GM10248 (cell line): ENCODE data around the gene PLPP2.

Source experiments
- CTCF ChIA-PET: fragments of 300-600 bp; sonication (Branson Sonifier 250); formaldehyde crosslinking; extraction: SDS; loops from one replicate; lab custom pipeline; 2021; ENCODE audit warnings: antibody characterized with exemption; lab: Yijun Ruan, JAX
- POLR2A ChIA-PET: fragments of 350-650 bp; sonication (Branson Sonifier 250); formaldehyde crosslinking; extraction: SDS; loops from one replicate; lab custom pipeline; 2020; ENCODE audit warnings: antibody characterized with exemption; lab: Yijun Ruan, JAX
- DNase-seq: peaks from one replicate; pipeline ENCODE4 v3.0.0; 2012; ENCODE audit errors: extremely low spot score
- TF ChIP-seq, protein P1 (sequence below): IDR thresholded peaks from 2 replicates; pipeline ENCODE4 v1.5.1; 2012; ENCODE audit warnings: mild to moderate bottlenecking, low read depth; ENCODE audit errors: extremely low read depth, missing control alignments, control extremely low read depth

Gene PLPP2

DNA sequence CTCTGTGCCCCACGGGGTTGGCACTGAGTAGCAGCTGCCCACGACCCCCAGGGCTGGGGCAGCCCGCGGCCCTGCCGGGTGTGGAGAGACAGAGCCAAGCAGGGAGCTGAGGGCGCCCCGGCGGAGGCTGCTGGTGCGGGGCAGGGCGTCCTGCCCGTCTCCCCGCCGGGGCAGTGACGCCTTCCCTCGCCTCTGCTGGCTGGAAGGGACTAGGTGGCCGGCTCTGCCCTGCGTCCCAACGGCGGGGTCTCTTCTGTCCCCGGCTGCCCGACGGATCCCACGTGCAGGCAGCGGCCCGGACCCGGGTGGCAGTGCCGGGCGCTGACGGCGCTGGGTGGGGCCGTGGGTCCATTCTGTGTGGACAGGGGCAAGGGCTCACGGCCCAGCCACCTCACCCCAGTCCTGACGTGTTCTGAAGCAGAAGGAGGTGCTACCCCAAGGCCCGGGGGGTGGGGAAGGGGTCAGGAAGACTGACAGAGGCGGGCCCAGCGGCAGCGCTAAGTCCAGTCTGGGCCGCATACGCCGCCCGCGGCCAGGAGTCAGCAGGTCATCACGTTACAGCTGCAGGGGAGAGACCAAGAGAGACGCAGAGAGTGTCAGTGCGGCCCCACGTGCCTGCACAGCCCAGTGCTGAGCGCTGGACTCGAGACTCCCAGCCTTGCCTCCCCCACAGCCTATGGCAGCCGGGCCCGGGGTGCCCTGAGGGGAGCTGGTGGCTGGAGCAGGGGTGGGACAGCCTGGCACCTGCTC, 15.1 kb upstream of the PLPP2 start:
- CTCF ChIA-PET: no interaction called here
- TF ChIP-seq, protein P1, sequence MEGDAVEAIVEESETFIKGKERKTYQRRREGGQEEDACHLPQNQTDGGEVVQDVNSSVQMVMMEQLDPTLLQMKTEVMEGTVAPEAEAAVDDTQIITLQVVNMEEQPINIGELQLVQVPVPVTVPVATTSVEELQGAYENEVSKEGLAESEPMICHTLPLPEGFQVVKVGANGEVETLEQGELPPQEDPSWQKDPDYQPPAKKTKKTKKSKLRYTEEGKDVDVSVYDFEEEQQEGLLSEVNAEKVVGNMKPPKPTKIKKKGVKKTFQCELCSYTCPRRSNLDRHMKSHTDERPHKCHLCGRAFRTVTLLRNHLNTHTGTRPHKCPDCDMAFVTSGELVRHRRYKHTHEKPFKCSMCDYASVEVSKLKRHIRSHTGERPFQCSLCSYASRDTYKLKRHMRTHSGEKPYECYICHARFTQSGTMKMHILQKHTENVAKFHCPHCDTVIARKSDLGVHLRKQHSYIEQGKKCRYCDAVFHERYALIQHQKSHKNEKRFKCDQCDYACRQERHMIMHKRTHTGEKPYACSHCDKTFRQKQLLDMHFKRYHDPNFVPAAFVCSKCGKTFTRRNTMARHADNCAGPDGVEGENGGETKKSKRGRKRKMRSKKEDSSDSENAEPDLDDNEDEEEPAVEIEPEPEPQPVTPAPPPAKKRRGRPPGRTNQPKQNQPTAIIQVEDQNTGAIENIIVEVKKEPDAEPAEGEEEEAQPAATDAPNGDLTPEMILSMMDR: no peak
- DNase-seq: no peak
- POLR2A ChIA-PET: no interaction called here

DNA sequence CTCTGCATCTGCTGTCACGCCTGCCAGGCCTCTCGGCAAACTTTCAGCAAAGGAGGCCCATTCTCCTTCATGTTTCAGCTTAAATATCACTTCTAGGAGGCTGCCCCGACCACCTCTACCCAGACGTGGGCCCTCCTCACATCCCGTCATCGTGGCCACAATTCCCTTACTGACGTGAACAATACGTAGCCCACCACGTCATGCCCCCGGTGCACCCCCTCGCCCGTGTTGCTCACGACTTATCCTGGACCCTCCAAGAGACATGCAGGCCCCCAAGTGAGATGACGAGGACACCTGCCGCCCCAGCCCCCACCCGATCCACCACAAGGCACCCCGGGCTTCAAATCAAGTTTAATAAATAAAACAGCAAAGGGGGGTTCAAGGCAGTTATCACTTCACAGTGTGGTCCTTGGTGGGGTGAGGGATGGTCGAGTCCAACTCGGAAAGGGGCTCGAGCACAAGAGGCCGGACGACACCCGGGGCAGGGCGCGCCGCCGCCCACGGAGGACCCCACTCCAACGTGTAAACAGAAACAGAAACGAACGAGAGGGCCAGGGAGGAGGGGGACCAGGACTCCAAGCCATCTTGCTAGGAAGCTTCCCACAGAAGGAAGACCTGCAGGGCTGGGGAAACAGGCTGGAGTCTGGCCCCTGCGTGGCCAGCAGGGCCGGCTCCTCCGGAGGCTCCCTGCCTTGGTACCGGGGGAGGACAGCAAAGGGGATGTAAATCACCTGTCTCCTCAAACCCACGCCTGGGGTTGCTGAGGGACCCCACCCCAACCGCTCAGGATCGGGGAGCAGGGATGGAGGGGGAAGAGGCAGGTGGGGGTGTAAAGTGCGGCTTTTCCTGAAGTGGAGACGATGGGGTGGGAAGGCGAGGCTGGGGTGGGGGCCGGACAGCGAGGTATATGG, 14.3 kb upstream of the PLPP2 start:
- POLR2A ChIA-PET: no interaction called here
- DNase-seq: no peak
- CTCF ChIA-PET: interaction anchor here (0.7 kb wide), 1 partner anchor 59 kb away, joined by 3 read pairs; no protein-coding TSS in a partner anchor
- TF ChIP-seq, protein P1: no peak

DNA sequence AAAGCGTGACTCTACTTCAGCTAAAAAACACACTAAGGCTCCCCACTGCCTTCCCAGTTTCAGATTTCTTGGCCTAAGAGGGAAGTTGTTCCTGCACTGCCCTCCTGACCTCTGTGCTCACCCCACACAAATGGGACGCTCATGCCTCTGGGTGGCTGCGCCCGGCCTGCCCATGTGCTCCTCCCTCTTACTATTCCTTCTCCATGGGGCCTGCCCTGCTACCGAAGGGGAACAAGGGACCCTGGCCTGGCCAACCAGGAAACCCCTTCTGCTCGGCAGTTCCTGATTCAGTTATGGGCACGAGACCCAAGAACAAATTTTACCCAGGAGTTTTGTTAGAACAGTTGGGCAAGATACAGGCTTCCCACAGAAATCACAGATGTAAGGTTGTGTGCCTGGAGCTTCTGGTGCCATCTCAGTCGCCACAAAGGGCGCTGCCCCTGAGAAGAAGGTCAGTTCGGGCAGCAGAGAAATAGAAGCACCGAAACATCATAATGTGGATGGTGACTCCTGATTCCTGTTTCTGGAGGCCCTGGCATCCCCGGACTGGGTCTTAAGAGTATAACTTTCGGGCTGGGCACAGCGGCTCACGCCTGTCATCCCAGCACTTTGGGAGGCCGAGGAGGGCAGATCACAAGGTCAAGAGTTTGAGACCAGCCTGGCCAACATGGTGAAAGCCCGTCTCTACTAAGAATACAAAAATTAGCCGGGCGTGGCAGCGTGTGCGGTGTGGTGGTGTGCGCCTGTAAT, 5.4 kb upstream of the PLPP2 start:
- CTCF ChIA-PET: interaction anchor here (1.5 to 2.4 kb wide), 2 partner anchors 210 to 214 kb away, joined by 5 to 10 read pairs; no protein-coding TSS in a partner anchor
- TF ChIP-seq, protein P1: no peak
- POLR2A ChIA-PET: no interaction called here
- no peak for DNase-seq

DNA sequence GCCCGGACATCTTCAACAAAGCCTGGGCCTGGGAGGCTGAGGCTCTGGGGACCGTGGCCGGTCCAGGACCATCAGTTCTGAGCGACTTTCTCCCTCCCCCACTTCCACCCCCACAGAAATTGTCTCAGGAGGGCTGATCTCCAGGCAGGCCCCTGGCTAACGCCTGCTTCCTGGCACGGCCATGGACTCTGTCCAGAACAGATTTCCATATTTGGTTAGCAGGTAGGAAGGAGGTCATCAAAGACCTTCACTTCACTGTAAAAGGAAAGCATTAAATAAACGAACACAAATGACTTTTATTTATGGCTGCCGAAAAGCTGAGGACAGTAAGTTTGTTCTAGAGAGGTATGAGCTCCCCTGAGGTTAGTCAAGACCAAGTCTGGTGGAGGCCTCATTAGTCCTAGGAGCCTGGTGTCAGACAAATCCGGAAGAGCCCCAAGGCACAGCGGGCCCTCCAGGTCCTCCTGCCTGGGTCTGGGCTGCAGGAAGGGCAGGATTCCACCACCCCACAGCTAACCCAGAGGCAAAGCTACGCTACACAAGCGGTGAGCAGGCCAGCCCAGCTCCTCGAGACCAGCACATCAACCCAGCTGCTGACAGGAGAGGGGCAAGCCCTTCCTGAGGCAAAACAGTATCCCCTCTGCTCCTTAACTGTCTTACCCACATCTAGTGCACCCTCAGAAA, 4.6 kb upstream of the PLPP2 start:
- ChIA-PET POLR2A (no interaction called here), CTCF (interaction anchor here (1.5 to 2.4 kb wide), 3 partner anchors 49 to 215 kb away, joined by 4 to 10 read pairs (median 5); no protein-coding TSS in a partner anchor)
- no peak for DNase-seq
- TF ChIP-seq, protein P1: peak; percentile 11

DNA sequence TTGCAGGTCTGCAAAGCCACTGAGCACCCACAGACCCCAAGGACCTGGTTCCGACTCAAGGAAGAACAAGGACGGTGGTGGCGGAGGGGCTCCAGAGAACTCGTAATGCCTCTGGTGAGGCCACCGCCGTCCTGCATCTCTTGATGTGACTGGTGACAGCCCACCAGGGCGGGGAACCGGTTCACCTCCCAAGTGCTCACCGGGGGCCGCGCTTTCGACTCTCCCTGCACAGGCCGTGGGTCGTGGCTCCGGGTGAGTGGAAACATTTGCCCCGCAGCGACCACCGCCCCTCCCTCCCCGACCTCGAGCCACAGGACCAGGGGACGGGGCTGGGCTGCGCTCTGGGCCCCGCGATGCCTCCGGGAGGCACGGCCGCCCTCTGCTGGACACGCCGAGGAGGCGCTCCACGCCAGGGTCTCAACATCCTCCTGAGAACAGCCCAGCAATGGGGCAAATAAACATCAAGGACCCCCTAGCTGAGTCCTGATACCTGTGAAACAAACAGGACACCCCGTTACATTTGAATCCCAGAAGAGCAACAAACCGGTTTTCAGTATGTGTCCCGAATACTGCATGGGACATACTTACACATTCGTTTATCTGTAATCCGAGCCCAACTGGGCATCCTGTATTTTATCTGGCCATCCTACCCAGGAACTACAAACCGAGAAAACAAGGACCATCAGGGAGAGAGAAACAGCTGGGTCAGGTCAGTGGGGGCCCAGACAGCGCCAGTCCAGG, 3.9 kb upstream of the PLPP2 start:
- DNase-seq: peak; percentile 77
- TF ChIP-seq, protein P1: peak; percentile 87
- POLR2A ChIA-PET: no interaction called here
- CTCF ChIA-PET: interaction anchor here (0.9 to 2.4 kb wide), 5 partner anchors 22 to 216 kb away, joined by 3 to 10 read pairs (median 4); no protein-coding TSS in a partner anchor
